GM23338 (cell line): ENCODE results near the gene CADPS2. TPM values are rescaled to one million over a fixed set of nuclear protein-coding genes. Genes with fewer than 3 reads are reported as not detected.

Experiments
- ATAC-seq: fragments of 200-7000 bp; cut with Tn5 transposase; 3 replicates; pipeline ENCODE4 v1.9.1; 2020
- DNase-seq: peaks from one replicate; pipeline ENCODE4 v3.0.0-alpha.2; 2015; ENCODE audit warnings: low spot score
- H2AFZ ChIP-seq: fragments of 200-600 bp; sonication (generic); 2 replicates; pipeline ENCODE4 v1.8.0; 2016; ENCODE audit warnings: antibody characterized with exemption, mild to moderate bottlenecking, moderate library complexity
- H3F3A ChIP-seq: fragments of 200-600 bp; sonication (generic); replicated peaks from 2 replicates; pipeline ENCODE4 v1.8.0; 2017; ENCODE audit warnings: antibody characterized with exemption, mixed run types, low read depth
- H3K27ac ChIP-seq: fragments of 200-600 bp; sonication (generic); 2 replicates; pipeline ENCODE4 v1.6.1; 2016; ENCODE audit warnings: low read depth
- H3K27me3 ChIP-seq: fragments of 200-600 bp; sonication (generic); 2 replicates; pipeline ENCODE4 v1.8.0; 2016; ENCODE audit warnings: mild to moderate bottlenecking, mixed run types, moderate library complexity; ENCODE audit not compliant: insufficient read depth
- H3K36me3 ChIP-seq: fragments of 200-600 bp; sonication (generic); 2 replicates; pipeline ENCODE4 v1.8.0; 2016; ENCODE audit warnings: mild to moderate bottlenecking; ENCODE audit not compliant: insufficient read depth
- H3K4me1 ChIP-seq: fragments of 200-600 bp; sonication (generic); 2 replicates; pipeline ENCODE4 v1.8.0; 2016; ENCODE audit warnings: mild to moderate bottlenecking, moderate library complexity; ENCODE audit not compliant: insufficient read depth
- H3K4me2 ChIP-seq: fragments of 200-600 bp; sonication (generic); 2 replicates; pipeline ENCODE4 v1.7.1; 2017; ENCODE audit warnings: mixed run types
- H3K4me3 ChIP-seq: fragments of 200-600 bp; sonication (generic); 2 replicates; pipeline ENCODE4 v1.6.1; 2016; ENCODE audit warnings: mixed run types
- H3K79me2 ChIP-seq: fragments of 200-600 bp; sonication (generic); replicated peaks from 2 replicates; pipeline ENCODE4 v1.8.0; 2017; ENCODE audit warnings: mild to moderate bottlenecking; ENCODE audit not compliant: insufficient read depth
- H3K9me2 ChIP-seq: fragments of 200-600 bp; sonication (generic); 2 replicates; pipeline ENCODE4 v1.8.0; 2017; ENCODE audit not compliant: insufficient read depth
- H4K20me1 ChIP-seq: fragments of 200-600 bp; sonication (generic); replicated peaks from 2 replicates; pipeline ENCODE4 v1.8.0; 2017; ENCODE audit warnings: mild to moderate bottlenecking; ENCODE audit not compliant: insufficient read depth
- H3K27ac Mint-ChIP-seq: 2 replicates; pipeline ENCODE4 v1.8.0; 2020; ENCODE audit warnings: inconsistent platforms, mild to moderate bottlenecking, moderate library complexity, mixed read lengths
- H3K27me3 Mint-ChIP-seq: 3 replicates; pipeline ENCODE4 v1.8.0; 2022; ENCODE audit warnings: low read depth, mild to moderate bottlenecking, moderate library complexity, mixed read lengths, inconsistent platforms; ENCODE audit not compliant: insufficient read depth, poor library complexity
- H3K36me3 Mint-ChIP-seq: 3 replicates; pipeline ENCODE4 v1.8.0; 2021; ENCODE audit warnings: low read depth, mild to moderate bottlenecking, inconsistent platforms, moderate library complexity, mixed read lengths
- H3K4me1 Mint-ChIP-seq: 3 replicates; pipeline ENCODE4 v1.8.0; 2020; ENCODE audit warnings: mild to moderate bottlenecking, inconsistent platforms, mixed read lengths
- H3K4me3 Mint-ChIP-seq: 3 replicates; pipeline ENCODE4 v1.8.0; 2021; ENCODE audit warnings: moderate library complexity, mild to moderate bottlenecking, inconsistent platforms, mixed read lengths
- H3K9me3 Mint-ChIP-seq: 3 replicates; pipeline ENCODE4 v1.8.0; 2020; ENCODE audit warnings: moderate library complexity, mild to moderate bottlenecking, inconsistent platforms, mixed read lengths
- CREB1 ChIP-seq: fragments of 250-450 bp; sonication (Bioruptor Pico); IDR thresholded peaks from 2 replicates; pipeline ENCODE4 v1.5.0; 2020; ENCODE audit warnings: low read depth, mild to moderate bottlenecking, moderate library complexity
- EZH2 ChIP-seq: fragments of 200-600 bp; sonication (generic); IDR thresholded peaks from one replicate; pipeline ENCODE4 v1.8.0; 2017; ENCODE audit warnings: antibody characterized with exemption, mild to moderate bottlenecking, low read depth; ENCODE audit not compliant: unreplicated experiment
- EZH2phosphoT487 ChIP-seq: fragments of 200-600 bp; sonication (generic); IDR thresholded peaks from one replicate; pipeline ENCODE4 v1.8.1; 2018; ENCODE audit warnings: antibody characterized with exemption; ENCODE audit not compliant: unreplicated experiment
- POLR2AphosphoS5 ChIP-seq: IDR thresholded peaks from 2 replicates; pipeline ENCODE4 v1.6.1; 2016; ENCODE audit warnings: antibody characterized with exemption, low read depth
- STAT1 ChIP-seq: IDR thresholded peaks from one replicate; pipeline ENCODE4 v1.6.1; 2016; ENCODE audit warnings: antibody characterized with exemption; ENCODE audit not compliant: unreplicated experiment
- ZNF114 ChIP-seq: fragments of 250-450 bp; sonication (Bioruptor Pico); IDR thresholded peaks from 2 replicates; pipeline ENCODE4 v1.5.0; 2020; ENCODE audit warnings: mild to moderate bottlenecking, moderate library complexity
- ZNF462 ChIP-seq: fragments of 250-450 bp; sonication (Bioruptor Pico); IDR thresholded peaks from 2 replicates; pipeline ENCODE4 v1.5.0; 2020; ENCODE audit warnings: mild to moderate bottlenecking, moderate library complexity
- polyA plus RNA-seq: library from polyadenylated mRNA; unstranded; fragments of >200 nt; fragmentation: Nextera tagmentation; extraction: Ambion mirVana; gene quantifications from 2 replicates; pipeline ENCODE4 v1.2.1, GENCODE V29; 2016
- total RNA-seq: library from RNA; depleted of rRNA; stranded (reverse); fragments of >200 nt; shearing (Covaris generic); gene quantifications from 2 replicates; pipeline ENCODE4 v1.2.3, GENCODE V29; 2014

Gene CADPS2
- total and polyA plus RNA-seq, 2 experiments from 2014 or later, result 16.3 to 36.9 TPM

GRCh38 chr7:122362473-122362872 lies 523.8 kb downstream of the CADPS2 start:
- Mint-ChIP-seq H3K4me1 (peaks cover 27% of the 10 kb centered on the region), H3K36me3 (peaks cover 2% of the 10 kb centered on the region; the same call in 1 of the 3 replicates), H3K4me3 (no peak overlapping the region), H3K27me3 (no peaks in the 10 kb centered on the region), H3K27ac (no peak overlapping the region), H3K9me3 (no peaks in the 10 kb centered on the region)
- H2AFZ ChIP-seq, result no peak overlapping the region
- no peak for ATAC-seq
- no peaks in the 10 kb centered on the region for H3F3A ChIP-seq
- H3K9me2 ChIP-seq, result peaks cover 2% of the 10 kb centered on the region; the same call in 1 of the 2 replicates
- TF ChIP-seq STAT1 (no peak), CREB1 (no peak), EZH2 (no peak), ZNF114 (CRISPR knock-in tag) (no peak), POLR2AphosphoS5 (no peak), ZNF462 (CRISPR knock-in tag) (no peak)
- no peaks in the 10 kb centered on the region for H3K27me3 ChIP-seq
- H3K36me3 ChIP-seq, result 0 out of 2 replicates have a peak, but pooled peaks cover 4% of the 10 kb centered on the region
- no peak overlapping the region for H3K27ac ChIP-seq
- no peak overlapping the region for H3K4me3 ChIP-seq
- H3K4me1 ChIP-seq, result peaks cover 15% of the 10 kb centered on the region
- H3K4me2 ChIP-seq, result no peak overlapping the region
- DNase-seq, result no peak
- no peaks in the 10 kb centered on the region for H3K79me2 ChIP-seq
- H4K20me1 ChIP-seq, result no peaks in the 10 kb centered on the region

- no peak overlapping the region for H2AFZ ChIP-seq
- H3K4me1 Mint-ChIP-seq, result peaks cover 18% of the 10 kb centered on the region
- no peak overlapping the region for H3K4me3 ChIP-seq
- H4K20me1 ChIP-seq, result no peaks in the 10 kb centered on the region
- DNase-seq (no peak), ATAC-seq (no peak)
- H3K9me2 ChIP-seq, result peaks cover 4% of the 10 kb centered on the region; the same call in 1 of the 2 replicates
- no peaks in the 10 kb centered on the region; the same call in 2 of the 3 replicates for H3K9me3 Mint-ChIP-seq
- peaks cover 2% of the 10 kb centered on the region; the same call in 1 of the 3 replicates for H3K36me3 Mint-ChIP-seq
- no peaks in the 10 kb centered on the region for H3K79me2 ChIP-seq
- H3K4me3 Mint-ChIP-seq, result no peak overlapping the region
- 0 out of 2 replicates have a peak, but pooled peaks cover 4% of the 10 kb centered on the region for H3K36me3 ChIP-seq
- H3K4me2 ChIP-seq, result no peak overlapping the region
- no peak overlapping the region for H3K27ac ChIP-seq
- H3K27ac Mint-ChIP-seq, result no peak overlapping the region
- H3K4me1 ChIP-seq, result peaks cover 13% of the 10 kb centered on the region
- H3K27me3 Mint-ChIP-seq, result no peaks in the 10 kb centered on the region
- H3F3A ChIP-seq, result no peaks in the 10 kb centered on the region
- no peaks in the 10 kb centered on the region for H3K27me3 ChIP-seq
- no peak for TF ChIP-seq ZNF462 (CRISPR knock-in tag)
- no peak for TF ChIP-seq CREB1
- no peak for TF ChIP-seq STAT1
- no peak for TF ChIP-seq EZH2phosphoT487
Measured at GRCh38 chr7:122354656-122355055, 531.6 kb downstream of the CADPS2 start.
